OCI-LY1 (cell line): ENCODE data around the gene SPRY2.

Experiments used
- CTCF ChIP-seq: fragments of 200-600 bp; sonication (generic), shearing (Covaris generic); IDR thresholded peaks from 2 replicates; pipeline ENCODE4 v1.5.1; 2017; ENCODE audit warnings: mild to moderate bottlenecking, antibody characterized with exemption, low read length, moderate library complexity, mixed read lengths
- EZH2 ChIP-seq: fragments of 200-600 bp; sonication (generic), shearing (Covaris generic); IDR thresholded peaks from 2 replicates; pipeline ENCODE4 v1.8.0; 2017; ENCODE audit warnings: borderline replicate concordance, mixed run types, mild to moderate bottlenecking, antibody characterized with exemption, low read length, moderate library complexity, mixed read lengths

GRCh38 chr13:80306337-80306972 lies 34.5 kb downstream of the SPRY2 start:
- no peak for TF ChIP-seq EZH2
- TF ChIP-seq CTCF = no peak
